ENCODE data around the gene DYTN.

The DYTN gene

DNA sequence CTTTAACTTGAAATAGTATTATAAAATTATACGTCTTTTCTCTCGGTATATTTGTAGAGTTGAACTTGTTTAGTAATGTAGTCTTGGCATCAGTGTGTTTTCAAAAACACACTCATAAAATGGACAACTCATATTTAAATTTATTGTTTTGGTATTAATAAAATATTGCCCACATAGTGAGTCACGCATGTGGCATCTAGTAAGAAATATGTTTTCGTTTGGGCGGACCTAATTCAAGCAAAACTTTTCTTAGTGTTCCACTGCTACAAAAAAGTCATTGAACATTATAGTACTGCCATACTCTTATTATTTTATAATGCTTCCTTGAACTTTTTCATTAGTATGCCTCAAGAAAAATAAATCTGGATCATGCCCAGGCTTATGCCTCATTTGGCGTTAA lies 107.0 kb downstream of the DYTN start:
- DNase-seq (ENCODE audit: low spot score), result no peak
- TF ChIP-seq CTCF (IDR thresholded peaks at IDR 0.05; ENCODE audit: borderline replicate concordance, control extremely low read depth, extremely low read depth, insufficient read depth, missing control alignments), result no peak
- in situ Hi-C loops (cut with MboI; ENCODE audit: low sequenced_read_pairs, unreplicated experiment), result no loop called here

DNA sequence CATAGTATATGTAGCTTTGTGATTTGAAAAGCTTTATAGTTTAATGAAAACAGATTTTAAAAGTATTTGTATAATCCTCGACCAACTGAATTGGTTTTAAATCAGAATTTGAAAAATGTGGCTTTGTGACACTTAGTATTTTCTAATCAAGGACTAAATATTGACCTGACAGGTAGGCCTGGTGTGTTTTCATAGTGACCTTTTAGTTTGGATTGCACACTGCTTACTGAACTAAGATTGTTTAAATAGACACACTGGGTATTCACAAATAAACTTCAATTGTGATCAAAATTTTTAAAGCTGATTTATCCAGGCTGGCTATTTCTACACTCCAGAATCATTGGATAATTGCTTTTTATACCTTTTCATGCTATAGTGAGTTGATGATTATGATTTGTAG lies 107.7 kb downstream of the DYTN start:
- in situ Hi-C loops (cut with MboI; ENCODE audit: low sequenced_read_pairs, unreplicated experiment), result no loop called here
- DNase-seq (ENCODE audit: low spot score), result no peak
- TF ChIP-seq CTCF (IDR thresholded peaks at IDR 0.05; ENCODE audit: borderline replicate concordance, control extremely low read depth, extremely low read depth, insufficient read depth, missing control alignments), result no peak

GRCh38 chr2:206603243-206603642 lies 115.0 kb downstream of the DYTN start:
- in situ Hi-C loops (cut with MboI; ENCODE audit: low sequenced_read_pairs, unreplicated experiment), result no loop called here
- TF ChIP-seq CTCF (IDR thresholded peaks at IDR 0.05; ENCODE audit: borderline replicate concordance, control extremely low read depth, extremely low read depth, insufficient read depth, missing control alignments), result no peak
- DNase-seq (ENCODE audit: low spot score), result no peak

Measured in GM13976 (cell line).